ENCODE results near the gene HLA-DPB1.

DNA sequence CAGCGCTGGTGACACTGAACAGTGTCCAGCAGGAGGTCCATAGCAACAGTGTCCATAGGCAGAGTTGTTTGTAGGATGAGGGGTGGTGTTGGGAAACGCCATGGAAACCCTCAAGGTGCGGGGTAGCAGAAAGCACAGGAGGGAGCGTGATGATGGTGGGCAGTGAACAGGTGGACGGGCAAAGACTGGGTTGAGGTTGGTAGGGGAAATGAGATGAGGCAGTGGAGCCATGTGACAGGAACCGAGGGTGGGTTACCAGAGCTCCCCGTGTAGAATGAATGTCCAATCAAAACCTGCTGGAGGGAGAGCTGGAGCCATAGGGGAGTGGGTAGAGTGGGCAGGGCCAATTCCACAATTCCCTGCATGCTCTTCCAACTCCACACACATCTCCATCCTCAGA lies 38.0 kb downstream of the HLA-DPB1 start:
- no peak for TF ChIP-seq POLR2A (IDR thresholded peaks at IDR 0.05; ENCODE audit: low read depth)
- TF ChIP-seq, protein P1, sequence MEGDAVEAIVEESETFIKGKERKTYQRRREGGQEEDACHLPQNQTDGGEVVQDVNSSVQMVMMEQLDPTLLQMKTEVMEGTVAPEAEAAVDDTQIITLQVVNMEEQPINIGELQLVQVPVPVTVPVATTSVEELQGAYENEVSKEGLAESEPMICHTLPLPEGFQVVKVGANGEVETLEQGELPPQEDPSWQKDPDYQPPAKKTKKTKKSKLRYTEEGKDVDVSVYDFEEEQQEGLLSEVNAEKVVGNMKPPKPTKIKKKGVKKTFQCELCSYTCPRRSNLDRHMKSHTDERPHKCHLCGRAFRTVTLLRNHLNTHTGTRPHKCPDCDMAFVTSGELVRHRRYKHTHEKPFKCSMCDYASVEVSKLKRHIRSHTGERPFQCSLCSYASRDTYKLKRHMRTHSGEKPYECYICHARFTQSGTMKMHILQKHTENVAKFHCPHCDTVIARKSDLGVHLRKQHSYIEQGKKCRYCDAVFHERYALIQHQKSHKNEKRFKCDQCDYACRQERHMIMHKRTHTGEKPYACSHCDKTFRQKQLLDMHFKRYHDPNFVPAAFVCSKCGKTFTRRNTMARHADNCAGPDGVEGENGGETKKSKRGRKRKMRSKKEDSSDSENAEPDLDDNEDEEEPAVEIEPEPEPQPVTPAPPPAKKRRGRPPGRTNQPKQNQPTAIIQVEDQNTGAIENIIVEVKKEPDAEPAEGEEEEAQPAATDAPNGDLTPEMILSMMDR (IDR thresholded peaks at IDR 0.05) = no peak

All from esophagus muscularis mucosa (tissue), 3 donors.